Hematopoietic multipotent progenitor cell treated with erythropoietin and hydrocortisone succinate and interleukin-3 and kit ligand, for 8 days (in vitro differentiated cells): ENCODE results near the gene RELT.
"Not testable (repeated sequence)": the region's sequence is repeated elsewhere in the genome, so short reads cannot be mapped to it uniquely, and the experiment has no call there.

Experiments
- DNase-seq: peaks from one replicate; pipeline ENCODE4 v3.0.0-alpha.2; 2015

RELT gene

DNA sequence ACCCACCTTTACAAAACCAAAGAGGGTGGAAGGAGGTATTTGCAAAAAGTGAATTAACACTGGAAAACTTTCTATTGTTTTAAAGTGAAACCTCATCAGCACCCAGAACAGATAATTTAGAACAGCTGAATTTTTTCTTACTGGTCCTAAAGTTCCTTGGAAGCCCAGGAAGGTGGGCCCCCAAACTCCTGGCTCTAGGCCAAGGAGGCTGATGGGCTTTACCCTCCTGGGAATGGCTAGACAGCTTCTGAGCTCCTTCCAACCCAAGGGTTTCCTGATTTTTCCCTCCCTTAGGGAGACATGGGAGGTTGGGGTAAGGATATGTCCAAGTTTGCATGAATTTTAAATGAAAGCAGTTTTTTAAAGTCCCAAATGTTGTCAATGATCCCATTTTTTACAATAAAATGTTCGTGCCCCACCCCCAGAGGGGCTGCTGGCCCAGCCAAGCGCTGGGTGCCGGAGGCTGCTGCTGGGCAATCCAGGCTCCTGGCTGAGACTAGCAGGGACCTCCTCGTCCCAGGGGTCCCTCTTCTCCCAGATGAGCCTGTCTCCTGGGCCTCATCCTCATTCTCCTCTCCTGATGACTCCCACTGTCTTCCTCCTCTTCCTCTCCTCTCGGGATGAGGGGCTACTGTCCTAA is 28.4 kb downstream of the RELT start:
- DNase-seq: no peak

DNA sequence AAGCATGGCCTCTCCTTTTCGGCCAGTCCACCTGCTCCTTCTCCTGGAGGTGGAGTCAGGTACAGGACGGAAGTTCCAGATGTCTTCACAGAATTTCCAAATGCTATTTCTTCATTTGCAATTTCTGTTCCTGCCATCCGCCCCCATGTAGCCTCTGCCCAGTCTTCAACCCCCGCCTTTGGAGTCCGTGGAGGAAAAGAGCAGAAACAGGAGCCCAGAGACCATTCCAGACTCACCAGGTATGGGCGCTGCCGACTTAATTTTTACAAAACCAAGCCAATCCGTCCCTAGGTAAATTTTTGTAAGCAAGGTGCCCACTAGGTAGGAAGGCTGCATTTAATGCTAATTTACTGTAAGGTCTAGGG is 28.9 kb downstream of the RELT start:
- DNase-seq: no peak

GRCh38 chr11:73406131-73406530 is 29.9 kb downstream of the RELT start:
- no peak for DNase-seq

- DNase-seq: no peak
These were observed 30.4 kb downstream of the RELT start for GRCh38 chr11:73406619-73407018.

- DNase-seq: no peak
These were observed 33.2 kb downstream of the RELT start for GRCh38 chr11:73409431-73409830.

DNA sequence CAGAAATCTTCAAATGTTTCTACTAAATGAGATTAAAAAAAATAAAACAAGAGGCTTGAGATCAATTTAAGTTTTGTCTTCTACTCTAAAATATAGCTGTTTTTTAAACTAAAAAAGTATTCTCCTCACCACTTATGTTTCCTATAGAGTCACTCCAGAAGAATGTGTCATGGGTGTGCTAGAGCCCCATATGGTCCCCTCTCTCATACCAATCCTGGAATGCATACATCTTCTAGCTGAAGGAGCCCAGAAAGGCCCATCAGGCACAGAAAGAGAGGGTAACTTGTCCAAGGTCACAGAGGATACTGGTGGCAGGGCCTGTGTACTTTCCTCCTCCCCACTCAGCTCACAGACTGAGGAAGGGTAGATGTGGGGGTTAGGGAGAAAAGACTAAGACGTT is 34.4 kb downstream of the RELT start:
- no peak for DNase-seq

- DNase-seq: no peak
These were observed 34.8 kb downstream of the RELT start for GRCh38 chr11:73411031-73411430.

DNA sequence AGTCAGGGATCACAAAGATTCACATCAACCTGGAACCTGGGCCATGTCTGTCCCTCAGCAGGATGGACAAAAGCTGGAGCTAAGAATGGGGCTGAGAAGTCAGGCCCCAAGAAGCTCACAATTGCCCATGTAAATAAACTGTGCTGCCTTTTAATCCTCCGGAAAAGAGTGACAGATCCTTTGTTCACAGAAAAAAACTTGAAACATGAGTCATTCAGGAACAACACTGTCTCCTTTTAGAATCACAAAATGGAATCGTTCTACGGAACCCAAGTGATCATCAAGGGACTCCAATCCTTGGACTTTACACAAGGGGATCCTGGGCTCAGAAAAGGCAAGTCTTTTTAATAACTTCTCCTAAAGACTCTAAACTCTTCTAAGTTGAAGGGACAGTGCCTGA is 36.1 kb downstream of the RELT start:
- DNase-seq: no peak

DNA sequence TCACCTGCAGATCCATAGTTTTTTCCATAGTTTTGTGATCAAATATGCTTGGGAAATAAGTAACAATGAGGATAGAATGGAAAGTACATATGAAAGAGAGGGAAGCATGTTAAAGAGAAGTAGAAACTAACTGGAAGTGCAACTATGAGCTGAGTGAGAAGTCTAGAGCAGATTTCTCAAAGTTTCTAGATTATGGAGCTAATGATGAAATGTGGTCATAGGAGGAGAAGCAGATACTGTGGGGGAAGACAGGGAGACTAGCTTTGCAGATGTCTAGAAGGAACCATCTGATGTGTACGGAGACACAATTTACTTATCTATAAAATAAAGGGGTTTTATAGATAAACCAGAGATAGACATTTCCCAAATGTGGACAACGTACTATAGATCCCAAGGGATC is 37.1 kb downstream of the RELT start:
- no peak for DNase-seq

GRCh38 chr11:73414977-73415651 is 38.9 kb downstream of the RELT start:
- no peak for DNase-seq

DNA sequence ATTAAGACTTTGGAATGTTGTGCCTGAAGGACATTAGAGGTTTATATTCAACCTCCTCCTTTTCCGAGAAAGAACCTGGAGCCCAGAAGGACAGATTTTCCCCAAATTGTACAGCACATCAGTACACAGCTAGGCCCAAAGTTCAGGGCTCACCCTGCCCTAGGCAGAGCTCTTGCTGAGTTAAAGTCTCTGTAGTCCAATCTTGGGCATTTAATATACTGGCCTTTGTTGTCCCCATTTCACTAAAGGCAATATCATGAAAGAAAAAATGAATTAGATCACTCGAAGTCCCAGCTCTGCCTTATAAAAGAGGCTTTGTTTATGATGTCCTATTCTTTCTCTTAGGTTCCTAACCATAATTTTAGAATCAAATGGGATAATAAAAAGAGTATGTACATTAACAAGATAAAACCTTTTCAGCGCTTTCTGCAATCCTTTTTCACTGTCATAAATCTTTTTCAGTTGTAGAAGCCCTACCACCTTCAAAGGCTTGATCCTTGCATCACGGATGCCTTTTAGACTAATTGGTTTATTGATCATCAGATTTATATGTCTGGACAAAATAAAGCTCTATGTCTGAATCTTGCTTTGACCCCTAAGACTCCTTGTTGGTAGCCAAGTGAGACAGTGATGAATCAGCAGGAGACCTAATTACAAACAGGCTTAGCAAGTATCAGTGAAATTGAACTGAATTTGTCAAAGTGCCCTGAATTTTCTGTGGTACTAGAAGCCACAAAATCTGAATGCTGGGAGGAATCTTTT is 39.8 kb downstream of the RELT start:
- no peak for DNase-seq

DNA sequence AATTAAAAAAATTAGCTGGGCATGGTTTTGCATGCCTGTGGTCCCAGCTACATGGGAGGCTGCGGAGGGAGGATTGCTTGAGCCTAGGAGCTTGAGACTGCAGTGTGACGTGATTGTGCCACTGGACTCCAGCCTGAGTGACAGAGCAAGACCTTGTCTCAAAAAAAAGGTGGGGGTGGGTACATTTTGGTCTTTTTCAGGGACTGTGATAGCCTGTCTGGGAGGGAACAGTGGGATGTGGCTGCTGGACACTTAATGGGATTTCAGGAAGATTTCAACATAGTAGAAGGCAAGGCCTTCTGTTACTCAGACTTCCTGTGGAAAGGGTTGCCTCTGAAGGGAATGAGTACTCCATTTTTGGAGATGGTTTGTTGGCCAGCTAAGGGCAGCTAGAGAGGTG is 40.6 kb downstream of the RELT start:
- no peak for DNase-seq

GRCh38 chr11:73420136-73420535 is 43.9 kb downstream of the RELT start:
- DNase-seq: no peak

GRCh38 chr11:73422886-73423285 is 46.7 kb downstream of the RELT start:
- DNase-seq: no peak

GRCh38 chr11:73423506-73423905 is 47.3 kb downstream of the RELT start:
- no peak for DNase-seq

GRCh38 chr11:73425108-73425507 is 48.9 kb downstream of the RELT start:
- DNase-seq: no peak

DNA sequence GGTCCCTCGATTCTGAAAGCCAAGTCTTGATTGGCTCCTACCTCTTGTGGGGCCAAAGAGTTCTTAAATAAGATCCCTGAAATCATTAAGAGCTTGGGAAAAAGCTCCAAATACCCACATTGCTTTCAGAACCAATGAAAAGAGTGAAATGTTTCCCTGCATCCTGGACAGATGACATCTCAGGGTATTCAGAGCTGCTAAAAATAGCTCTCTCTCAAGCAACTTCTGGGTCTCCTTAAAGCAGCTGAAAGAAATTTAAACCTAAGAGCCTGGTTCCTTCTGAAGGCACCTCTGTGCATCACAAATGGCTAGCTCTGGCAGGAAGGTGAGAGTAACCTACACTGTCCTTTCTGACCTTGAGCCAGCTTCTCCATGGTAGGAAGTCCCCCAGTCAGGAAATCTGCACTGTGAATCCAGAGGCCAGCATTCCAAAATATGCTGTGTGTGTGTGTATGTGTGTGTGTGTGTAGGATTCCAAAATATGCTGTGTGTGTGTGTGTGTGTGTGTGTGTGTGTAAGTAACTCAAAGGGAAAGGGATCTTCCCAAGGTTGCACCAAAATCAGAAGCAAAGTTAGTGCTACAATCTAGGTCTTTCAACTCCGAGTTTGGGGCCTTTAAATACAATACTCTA is 50.1 kb downstream of the RELT start:
- no peak for DNase-seq

GRCh38 chr11:73428227-73428626 is 52.0 kb downstream of the RELT start:
- DNase-seq: no peak

DNA sequence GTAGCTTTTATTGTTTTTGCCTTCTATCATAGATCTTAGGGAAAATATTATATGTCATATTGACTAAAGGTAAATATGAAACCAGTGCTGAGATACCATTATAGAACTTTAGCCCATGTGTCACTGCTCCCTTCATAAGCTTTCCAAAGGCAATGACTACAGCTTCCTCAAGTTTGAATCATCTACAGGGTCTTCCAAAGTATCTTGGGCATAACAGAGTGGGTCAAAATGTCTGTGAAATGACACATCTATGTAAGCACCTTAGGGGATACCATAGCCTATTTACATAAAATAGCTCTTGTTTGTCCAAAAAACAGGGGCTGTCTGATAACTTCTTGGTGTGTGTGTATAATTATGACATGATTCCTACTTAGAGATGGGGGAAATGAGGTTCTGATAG is 52.5 kb downstream of the RELT start:
- no peak for DNase-seq

GRCh38 chr11:73429121-73429750 is 53.0 kb downstream of the RELT start:
- DNase-seq: no peak

- no peak for DNase-seq
These were observed 54.1 kb downstream of the RELT start for GRCh38 chr11:73430326-73430725.

DNA sequence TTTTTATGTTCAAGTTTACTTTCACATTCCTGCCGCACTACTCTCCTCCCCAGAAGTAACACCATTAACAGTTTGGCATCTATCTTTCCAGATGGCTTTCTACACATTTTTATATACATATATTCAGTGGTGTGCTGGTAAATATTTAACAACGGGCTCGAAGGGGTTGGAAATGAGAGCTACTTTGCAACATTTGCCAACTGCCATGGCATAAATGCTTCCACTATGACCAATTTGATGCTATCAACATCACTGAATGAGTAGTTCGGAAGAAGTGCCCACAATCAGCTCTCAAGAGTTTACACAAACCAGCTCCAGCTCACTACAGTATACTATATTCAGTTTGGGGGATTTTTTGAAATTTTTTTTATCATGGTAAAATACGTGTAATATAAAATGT is 55.2 kb downstream of the RELT start:
- no peak for DNase-seq

DNA sequence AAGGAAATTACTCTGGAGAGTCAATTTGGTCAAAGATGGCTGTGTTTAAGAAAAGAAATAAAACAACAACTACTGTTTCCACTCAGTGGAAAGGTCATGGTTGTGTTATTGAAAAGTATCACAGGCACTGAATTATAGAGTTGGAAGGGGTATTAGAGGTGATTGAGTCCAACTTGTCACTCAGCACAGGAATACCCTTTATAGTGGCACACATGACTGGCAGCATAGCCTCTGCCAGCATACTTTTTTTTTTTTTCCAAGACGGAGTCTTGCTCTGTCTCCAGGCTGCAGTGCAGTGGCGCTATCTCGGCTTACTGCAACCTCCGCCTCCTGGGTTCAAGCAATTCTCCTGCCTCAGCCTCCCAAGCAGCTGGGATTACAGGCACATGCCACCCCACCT is 60.7 kb downstream of the RELT start:
- not testable (repeated sequence) for DNase-seq
